B cell (primary cell): ENCODE measurements around the gene TLE3. TPM values are rescaled to one million over a fixed set of nuclear protein-coding genes. Genes with fewer than 3 reads are reported as not detected.

ENCODE experiments used
- ATAC-seq: fragments of 200-7000 bp; cut with Tn5 transposase; one replicate; pipeline ENCODE4 v1.10.0; 2021; ENCODE audit warnings: low read depth, mild to moderate bottlenecking, moderate number of reproducible peaks, moderate library complexity
- CTCF ChIA-PET: fragments of 350-600 bp; sonication (Branson Sonifier 250); formaldehyde crosslinking; loops from one replicate; lab custom pipeline; 2021; ENCODE audit warnings: antibody characterized with exemption, inconsistent platforms; lab: Charles Lee
- POLR2A ChIA-PET: fragments of 350-600 bp; sonication (Branson Sonifier 250); formaldehyde crosslinking; loops from one replicate; lab custom pipeline; 2021; ENCODE audit warnings: antibody characterized with exemption; lab: Charles Lee
- DNase-seq: peaks from one replicate; pipeline ENCODE4 v3.0.0; 2013
- H2AFZ ChIP-seq: 2 replicates; pipeline ENCODE4 v1.6.1; 2012; ENCODE audit warnings: mild to moderate bottlenecking, low read depth, low read length; ENCODE audit not compliant: insufficient read depth, poor library complexity, severe bottlenecking
- H3K27ac ChIP-seq, 2 donors: 1 replicate in 1 of 2; 2 replicates in 1 of 2; pipeline ENCODE4 v1.5.1; 2012 to 2013; ENCODE audit warnings: low read length in 2 of 2, mild to moderate bottlenecking in 2 of 2, moderate library complexity in 1 of 2
- H3K27me3 ChIP-seq, 4 experiments: fragments of 200-600 bp in 1 of 4; sonication (generic) in 1 of 4; replicated peaks in 1 of 4; 1 replicate in 2 of 4; 2 replicates in 2 of 4; pipeline versions ENCODE4 v1.6.1 to v1.7.0; 2013 to 2016; ENCODE audit warnings: low read length in 3 of 4, mild to moderate bottlenecking in 2 of 4, mixed read lengths in 1 of 4, moderate library complexity in 1 of 4; ENCODE audit not compliant: insufficient read depth in 4 of 4, control insufficient read depth in 3 of 4; ENCODE audit errors: control extremely low read depth in 1 of 4
- H3K36me3 ChIP-seq, 2 experiments: replicated peaks in 1 of 2; 1 replicate in 1 of 2; 2 replicates in 1 of 2; pipeline versions ENCODE4 v1.6.1 to v1.7.1; 2013; ENCODE audit warnings: low read length in 1 of 2; ENCODE audit not compliant: insufficient read depth in 2 of 2, control insufficient read depth in 1 of 2; ENCODE audit errors: control extremely low read depth in 1 of 2, extremely low read depth in 1 of 2
- H3K4me1 ChIP-seq, 2 donors: fragments of 200-600 bp in 1 of 2; sonication (generic) in 1 of 2; 1 replicate in 1 of 2; 2 replicates in 1 of 2; pipeline versions ENCODE4 v1.5.1 to v1.6.1; 2013 to 2017; ENCODE audit warnings: low read length in 2 of 2; ENCODE audit not compliant: control insufficient read depth in 2 of 2, insufficient read depth in 2 of 2
- H3K4me2 ChIP-seq: replicated peaks from 2 replicates; pipeline ENCODE3; 2012; ENCODE audit warnings: mild to moderate bottlenecking, low read depth, low read length; ENCODE audit not compliant: poor library complexity, severe bottlenecking
- H3K4me3 ChIP-seq, 5 experiments: fragments of 200-600 bp in 1 of 5; sonication (generic) in 1 of 5; 1 replicate in 3 of 5; 2 replicates in 2 of 5; pipeline versions ENCODE4 v1.5.1 to v1.7.0; 2011 to 2016; ENCODE audit warnings: low read length in 4 of 5, mild to moderate bottlenecking in 4 of 5, low read depth in 2 of 5, control low read depth in 1 of 5, moderate library complexity in 1 of 5; ENCODE audit not compliant: insufficient read depth in 1 of 5; ENCODE audit errors: control extremely low read depth in 1 of 5, extremely low read depth in 1 of 5
- H3K79me2 ChIP-seq: fragments of 200-600 bp; sonication (generic); one replicate; pipeline ENCODE4 v1.6.0; 2016; ENCODE audit warnings: low read length; ENCODE audit not compliant: control insufficient read depth, insufficient read depth
- H3K9ac ChIP-seq: fragments of 200-600 bp; sonication (generic); 2 replicates; pipeline ENCODE4 v1.6.1; 2017; ENCODE audit warnings: mild to moderate bottlenecking, low read length, moderate library complexity
- H3K9me3 ChIP-seq, 3 donors: one replicate each; pipeline versions ENCODE4 v1.6.1 to v1.7.1; 2013; ENCODE audit warnings: low read length in 2 of 3; ENCODE audit not compliant: control insufficient read depth in 2 of 3, insufficient read depth in 1 of 3; ENCODE audit errors: control extremely low read depth in 1 of 3
- H4K20me1 ChIP-seq: 2 replicates; pipeline ENCODE4 v1.6.0; 2012; ENCODE audit warnings: mild to moderate bottlenecking, low read length; ENCODE audit not compliant: insufficient read depth, control insufficient read depth, poor library complexity, severe bottlenecking
- H3K27ac Mint-ChIP-seq: one replicate; pipeline ENCODE4 v1.8.0; 2021; ENCODE audit warnings: mixed read lengths
- H3K27me3 Mint-ChIP-seq: one replicate; pipeline ENCODE4 v1.8.0; 2021; ENCODE audit warnings: mixed read lengths
- H3K4me1 Mint-ChIP-seq: one replicate; pipeline ENCODE4 v1.8.0; 2021; ENCODE audit warnings: mixed read lengths
- H3K4me3 Mint-ChIP-seq: one replicate; pipeline ENCODE4 v1.8.0; 2021; ENCODE audit warnings: mixed read lengths
- H3K9me3 Mint-ChIP-seq: one replicate; pipeline ENCODE4 v1.8.0; 2022; ENCODE audit warnings: mixed read lengths; ENCODE audit not compliant: insufficient read depth
- EZH2 ChIP-seq: IDR thresholded peaks from 2 replicates; pipeline ENCODE4 v1.6.1; 2012; ENCODE audit warnings: borderline replicate concordance, low read depth, mild to moderate bottlenecking, moderate library complexity, low read length; ENCODE audit not compliant: insufficient read depth, poor library complexity, severe bottlenecking
- WGBS: methylation state at CpG from one replicate; pipeline ENCODE4 v1.1.5; 2013; ENCODE audit warnings: missing lambda C conversion rate; ENCODE audit not compliant: insufficient coverage; 5-methylcytosine and 5-hydroxymethylcytosine counted together
- intact Hi-C: fragments of 100-400 bp; cut with micrococcal nuclease; formaldehyde crosslinking; loops from one replicate; pipeline ENCODE4 v1.10.0; 2022
- polyA plus RNA-seq: library from polyadenylated mRNA; depleted of rRNA; stranded (reverse); fragments of >200 nt; gene quantifications from 2 replicates; pipeline ENCODE4 v1.2.3, GENCODE V29; 2012
- total RNA-seq, 2 donors: library from RNA; stranded (reverse); fragments of 120-200 nt in 1 of 2; gene quantifications; 1 replicate in 1 of 2; 2 replicates in 1 of 2; pipeline versions ENCODE4 v1.2.3 to v1.2.4, GENCODE V29; 2013 to 2022
- TF ChIP-seq, protein P1 (sequence below): fragments of 200-600 bp; IDR thresholded peaks from one replicate; pipeline ENCODE4 v1.8.0; 2022; ENCODE audit warnings: antibody characterized with exemption, mild to moderate bottlenecking

TLE3 gene
- total and polyA plus RNA-seq, 2 donors (not counting 1 experiment from before 2014, with no cell fraction given): 187 to 278 TPM

GRCh38 chr15:70133781-70134421 is 36.2 kb upstream of the TLE3 start:
- H3K9me3 ChIP-seq: peaks cover 0 to 3% (median 0%) of the 10 kb centered on the region in 3 donors
- intact Hi-C loops: no loop called here
- no peak overlapping the region for H3K4me3 Mint-ChIP-seq
- H3K9me3 Mint-ChIP-seq: no peaks in the 10 kb centered on the region
- H3K4me1 Mint-ChIP-seq: no peaks in the 10 kb centered on the region
- no peak overlapping the region for H3K4me2 ChIP-seq
- ChIA-PET CTCF (no interaction called here), POLR2A (no interaction called here)
- no peak overlapping the region for H3K27ac ChIP-seq
- H3K79me2 ChIP-seq: no peaks in the 10 kb centered on the region
- no peak overlapping the region for H3K27ac Mint-ChIP-seq
- TF ChIP-seq, protein P1, sequence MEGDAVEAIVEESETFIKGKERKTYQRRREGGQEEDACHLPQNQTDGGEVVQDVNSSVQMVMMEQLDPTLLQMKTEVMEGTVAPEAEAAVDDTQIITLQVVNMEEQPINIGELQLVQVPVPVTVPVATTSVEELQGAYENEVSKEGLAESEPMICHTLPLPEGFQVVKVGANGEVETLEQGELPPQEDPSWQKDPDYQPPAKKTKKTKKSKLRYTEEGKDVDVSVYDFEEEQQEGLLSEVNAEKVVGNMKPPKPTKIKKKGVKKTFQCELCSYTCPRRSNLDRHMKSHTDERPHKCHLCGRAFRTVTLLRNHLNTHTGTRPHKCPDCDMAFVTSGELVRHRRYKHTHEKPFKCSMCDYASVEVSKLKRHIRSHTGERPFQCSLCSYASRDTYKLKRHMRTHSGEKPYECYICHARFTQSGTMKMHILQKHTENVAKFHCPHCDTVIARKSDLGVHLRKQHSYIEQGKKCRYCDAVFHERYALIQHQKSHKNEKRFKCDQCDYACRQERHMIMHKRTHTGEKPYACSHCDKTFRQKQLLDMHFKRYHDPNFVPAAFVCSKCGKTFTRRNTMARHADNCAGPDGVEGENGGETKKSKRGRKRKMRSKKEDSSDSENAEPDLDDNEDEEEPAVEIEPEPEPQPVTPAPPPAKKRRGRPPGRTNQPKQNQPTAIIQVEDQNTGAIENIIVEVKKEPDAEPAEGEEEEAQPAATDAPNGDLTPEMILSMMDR: no peak
- no peak for TF ChIP-seq EZH2
- H3K4me1 ChIP-seq: no peaks in the 10 kb centered on the region
- no peaks in the 10 kb centered on the region for H3K36me3 ChIP-seq
- no peaks in the 10 kb centered on the region for H4K20me1 ChIP-seq
- H2AFZ ChIP-seq: no peak overlapping the region
- 97% methylated on average over 7 of the region's 7 CpGs for WGBS
- DNase-seq (no peak), ATAC-seq (no peak)
- peaks cover 0 to 2% (median 0%) of the 10 kb centered on the region in 4 experiments for H3K27me3 ChIP-seq
- no peak overlapping the region for H3K4me3 ChIP-seq
- no peak overlapping the region for H3K9ac ChIP-seq
- H3K27me3 Mint-ChIP-seq: peaks cover 10% of the 10 kb centered on the region

DNA sequence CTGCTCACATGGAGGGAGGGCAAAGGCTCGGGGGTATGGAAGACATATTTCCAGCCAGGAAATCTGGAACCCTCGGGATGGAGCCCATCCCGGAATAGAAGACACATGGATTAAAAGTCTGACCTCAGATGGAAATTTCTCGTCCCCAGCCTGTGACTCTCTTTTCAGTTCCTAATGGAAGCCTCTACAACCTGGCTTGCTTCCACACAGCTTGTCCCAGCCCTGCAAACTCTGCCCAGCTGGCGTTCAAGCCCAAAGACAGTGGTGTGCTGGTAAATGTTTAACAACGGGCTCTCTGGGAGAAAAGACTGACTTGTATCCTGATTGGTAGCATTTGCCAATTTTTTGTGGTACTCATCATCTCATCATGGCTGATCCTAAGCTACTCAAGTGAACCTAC is 35.6 kb upstream of the TLE3 start:
- ChIA-PET CTCF (no interaction called here), POLR2A (no interaction called here)
- intact Hi-C loops: no loop called here
- Histone ChIP-seq H3K27ac (no peak overlapping the region), H3K9me3 (peaks cover 0 to 3% (median 0%) of the 10 kb centered on the region in 3 donors), H3K9ac (no peak overlapping the region), H4K20me1 (no peaks in the 10 kb centered on the region), H3K4me3 (no peak overlapping the region), H3K4me2 (no peak overlapping the region), H3K4me1 (no peaks in the 10 kb centered on the region), H3K36me3 (no peaks in the 10 kb centered on the region), H3K27me3 (peaks cover 0 to 2% (median 0%) of the 10 kb centered on the region in 4 experiments), H3K79me2 (no peaks in the 10 kb centered on the region), H2AFZ (no peak overlapping the region)
- TF ChIP-seq, protein P1: no peak
- H3K27me3 Mint-ChIP-seq: peaks cover 10% of the 10 kb centered on the region
- H3K4me1 Mint-ChIP-seq: no peaks in the 10 kb centered on the region
- 79% methylated on average over 4 of the region's 6 CpGs for WGBS
- no peak for DNase-seq
- no peak for ATAC-seq
- no peak overlapping the region for H3K4me3 Mint-ChIP-seq
- H3K27ac Mint-ChIP-seq: no peak overlapping the region
- no peaks in the 10 kb centered on the region for H3K9me3 Mint-ChIP-seq
